NAMALWA (cell line): ENCODE measurements around the gene MS4A7.
"Not testable (repeated sequence)": the region's sequence is repeated elsewhere in the genome, so short reads cannot be mapped to it uniquely, and the experiment has no call there.

ENCODE experiments used
- DNase-seq: peaks from one replicate; pipeline ENCODE4 v3.0.0-alpha.2; 2015; ENCODE audit warnings: low spot score

Gene MS4A7

GRCh38 chr11:60378354-60378753, at the start of gene MS4A7:
TSS of gene MS4A7 (plus strand) at chr11:60378532. CDS start at chr11:60383142, 4,610 bp downstream.
- DNase-seq = peak; percentile 64

GRCh38 chr11:60332846-60333245, 45.5 kb upstream of the MS4A7 start:
- no peak for DNase-seq

GRCh38 chr11:60334005-60334620, 44.2 kb upstream of the MS4A7 start:
- DNase-seq = peak; percentile 83

DNA sequence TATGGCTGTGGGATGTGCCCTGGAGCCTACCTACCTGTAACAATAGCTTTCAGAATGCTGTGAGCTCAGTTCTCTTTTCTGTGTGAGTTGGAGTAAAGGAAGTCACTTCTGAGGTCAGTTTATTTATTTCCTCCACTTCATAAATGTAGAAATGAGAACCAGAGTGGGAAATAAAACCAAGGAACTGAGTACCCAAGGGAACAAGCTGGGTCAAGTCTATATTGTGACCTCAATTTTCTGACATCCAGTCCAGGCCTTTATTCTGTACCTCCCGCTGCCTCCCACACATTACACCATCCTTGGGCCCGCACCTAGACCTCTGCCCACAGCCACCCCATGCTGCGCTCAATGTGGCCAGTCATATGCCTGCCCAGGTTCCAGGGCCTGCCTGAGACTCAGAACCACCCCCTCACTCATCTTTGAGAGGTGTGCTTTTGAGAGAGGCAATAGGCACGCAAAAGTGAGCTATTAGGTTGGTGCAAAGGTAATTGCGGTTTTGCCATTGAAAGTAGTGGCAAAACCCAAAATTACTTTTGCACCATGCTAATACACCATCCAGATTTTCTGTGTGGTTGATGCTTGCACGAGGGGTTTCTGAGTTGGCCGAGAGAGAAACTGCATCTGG, 41.5 kb upstream of the MS4A7 start:
- no peak for DNase-seq

GRCh38 chr11:60338053-60338452, 40.3 kb upstream of the MS4A7 start:
- DNase-seq = no peak

- no peak for DNase-seq
Measured at GRCh38 chr11:60339356-60339755, 39.0 kb upstream of the MS4A7 start.

- peak; percentile 65 for DNase-seq
Measured at GRCh38 chr11:60343094-60343704, 35.1 kb upstream of the MS4A7 start.

DNA sequence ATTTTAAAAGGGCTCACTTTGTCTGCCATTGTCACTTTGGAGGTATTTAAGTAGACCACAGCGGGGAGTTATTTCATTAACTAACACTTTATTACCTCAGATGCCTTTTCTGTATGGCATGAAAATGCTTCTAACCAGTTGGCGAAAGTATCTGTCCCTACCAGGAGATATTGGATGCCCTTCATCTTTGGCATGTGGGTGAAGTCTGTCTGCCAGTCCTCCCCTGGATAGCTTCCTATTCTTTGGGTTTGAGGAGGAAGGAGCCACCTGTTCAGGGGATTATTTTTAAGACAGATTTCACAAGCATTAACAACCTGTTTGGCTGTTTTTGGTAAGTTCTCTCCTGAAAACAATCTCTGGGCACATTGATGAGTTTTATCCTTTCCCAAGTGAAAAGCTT, 34.2 kb upstream of the MS4A7 start:
- no peak for DNase-seq

- DNase-seq = peak; percentile 59
Measured at GRCh38 chr11:60345489-60345888, 32.8 kb upstream of the MS4A7 start.

- DNase-seq = no peak
Measured at GRCh38 chr11:60347084-60347797, 31.1 kb upstream of the MS4A7 start.

DNA sequence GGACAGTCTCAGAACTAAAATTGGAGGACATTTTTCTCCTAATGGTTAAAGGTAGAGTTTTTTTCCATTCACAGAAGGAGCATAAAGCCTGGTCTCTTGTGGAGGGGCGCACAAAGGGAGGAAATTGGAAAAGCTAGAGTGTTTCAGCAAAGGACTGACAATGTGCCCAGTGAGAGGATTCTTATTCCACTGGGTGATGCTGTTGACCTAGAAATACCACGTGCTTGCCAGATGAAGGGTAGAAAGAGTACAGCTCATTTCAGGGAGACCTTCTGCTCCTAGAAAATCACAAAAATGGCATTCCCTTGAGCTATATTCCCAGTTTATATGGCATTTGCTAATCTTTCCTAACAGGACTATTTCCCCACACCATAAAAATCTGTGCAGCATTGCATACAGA, 30.2 kb upstream of the MS4A7 start:
- peak; percentile 14 for DNase-seq

DNA sequence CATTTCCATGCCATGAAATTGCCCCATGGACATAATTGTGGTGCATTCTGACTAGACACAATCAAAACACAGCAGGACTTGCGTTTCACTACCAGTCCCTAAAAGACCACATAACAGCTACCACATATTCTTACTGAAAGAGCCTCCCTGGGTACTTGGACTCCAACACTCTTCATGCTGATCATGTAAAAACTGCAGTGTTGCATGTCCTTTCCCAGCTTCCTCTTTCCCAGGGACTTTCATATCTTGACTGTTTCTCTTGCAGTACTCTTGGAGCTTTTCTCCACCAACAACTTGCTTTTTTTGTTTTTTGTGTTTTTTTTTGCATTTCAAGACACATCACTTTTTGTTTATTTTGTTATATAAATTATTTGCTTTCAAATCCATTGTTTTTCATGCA, 28.3 kb upstream of the MS4A7 start:
- no peak for DNase-seq

DNA sequence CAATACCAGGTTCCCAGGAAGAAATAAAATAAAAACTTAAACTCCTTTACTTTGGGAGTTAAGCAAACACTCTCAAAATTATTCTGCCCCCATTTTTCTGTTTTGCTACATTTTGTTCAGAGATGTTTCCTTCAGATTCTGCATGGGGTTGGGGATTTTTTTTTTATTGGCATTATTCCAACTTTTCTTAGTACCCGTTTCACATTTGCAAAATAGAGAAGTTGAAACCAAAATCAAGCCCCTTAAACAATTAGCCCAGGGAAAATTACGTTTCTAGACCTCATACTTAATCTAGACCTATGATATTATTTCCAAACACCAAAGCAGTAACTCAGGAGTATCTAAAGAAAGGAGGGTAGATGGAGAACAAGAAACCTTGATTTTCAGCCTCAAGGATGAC, 20.6 kb upstream of the MS4A7 start:
- DNase-seq = peak; percentile 41

DNA sequence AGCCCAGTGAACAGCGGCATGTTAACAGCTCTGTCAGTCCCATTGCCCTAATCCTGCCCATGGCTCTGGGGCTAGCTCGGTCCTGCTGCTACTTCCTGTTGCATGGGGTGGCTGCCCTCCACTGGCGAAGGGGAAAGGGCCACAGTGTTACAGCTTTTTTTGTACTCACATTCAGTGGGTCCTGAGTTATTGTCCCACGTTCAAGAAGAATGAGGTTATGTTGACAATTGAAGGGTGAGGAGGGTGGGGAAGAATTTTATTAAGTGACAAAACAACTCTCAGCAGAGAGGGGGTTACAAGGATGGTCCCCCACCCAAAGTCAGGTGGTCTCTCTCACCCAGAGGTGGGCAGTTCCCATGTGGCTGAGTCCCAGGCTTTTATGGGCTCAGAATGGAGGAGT, 17.7 kb upstream of the MS4A7 start:
- DNase-seq = peak; percentile 15

DNA sequence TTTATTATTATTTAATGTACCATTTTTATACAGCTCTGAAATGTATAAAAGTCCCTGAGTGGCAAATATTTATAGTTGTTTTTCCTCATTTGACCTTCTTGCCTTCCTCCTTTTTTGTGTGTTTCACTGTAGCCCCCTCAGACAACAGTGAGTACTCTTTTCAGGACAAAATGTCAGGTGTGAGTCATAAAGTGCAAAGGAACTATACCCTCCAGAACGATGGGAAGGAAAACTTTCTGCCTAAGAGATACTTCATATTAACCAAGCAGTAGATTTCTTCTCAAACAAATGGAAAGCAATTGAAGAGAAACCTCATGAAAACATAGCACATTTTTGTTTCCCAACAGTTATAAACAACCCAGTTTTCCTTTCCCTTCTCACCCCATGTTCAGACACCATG, 16.1 kb upstream of the MS4A7 start:
- DNase-seq = no peak

- peak; percentile 91 for DNase-seq
Measured at GRCh38 chr11:60363542-60364470, 14.5 kb upstream of the MS4A7 start.

DNA sequence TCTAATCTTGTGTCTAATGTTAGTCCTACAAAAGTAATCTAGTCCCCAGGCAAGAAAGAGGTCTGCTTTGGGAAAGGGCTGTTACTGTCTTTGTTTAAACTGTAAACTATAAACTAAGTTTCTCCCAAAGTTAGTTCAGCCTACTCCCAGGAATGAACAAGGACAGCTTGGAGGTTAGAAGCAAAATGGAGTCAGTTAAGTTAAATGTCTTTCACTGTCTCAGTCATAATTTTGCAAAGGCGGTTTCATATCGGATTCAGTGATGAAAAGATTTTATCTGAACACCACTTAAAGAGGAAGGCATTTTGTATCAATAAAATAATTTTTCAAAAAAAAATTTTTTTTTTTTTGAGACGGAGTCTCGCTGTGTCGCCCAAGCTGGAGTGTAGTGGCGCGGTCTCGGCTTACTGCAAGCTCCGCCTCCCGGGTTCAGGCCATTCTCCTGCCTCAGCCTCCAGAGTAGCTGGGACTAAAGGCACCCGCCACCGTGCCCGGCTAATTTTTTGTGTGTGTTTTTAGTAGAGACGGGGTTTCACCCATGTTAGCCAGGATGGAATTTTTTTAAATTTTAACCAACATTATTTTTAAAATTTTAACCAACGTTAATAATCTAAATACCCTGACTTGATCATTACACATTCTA, 11.9 kb upstream of the MS4A7 start:
- not testable (repeated sequence) for DNase-seq

DNA sequence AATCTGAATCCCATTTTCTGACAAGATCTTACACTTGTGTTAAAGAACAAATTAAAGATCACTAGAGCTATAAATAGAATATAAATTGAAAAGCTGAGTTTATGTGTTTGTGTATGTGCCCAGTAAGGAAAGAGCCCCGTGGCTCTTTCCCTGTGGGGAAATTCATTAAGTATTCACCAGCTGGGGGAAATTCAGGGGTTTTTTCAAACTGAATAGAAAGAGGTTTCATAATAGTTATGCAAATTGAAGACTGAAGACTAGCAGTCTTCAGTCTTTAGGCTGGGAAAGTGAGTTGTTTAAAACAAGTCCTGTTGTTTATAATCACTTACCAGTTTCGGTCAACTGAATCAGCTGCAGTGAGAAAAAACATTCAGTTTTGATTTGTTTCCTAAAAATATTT, 11.3 kb upstream of the MS4A7 start:
- peak; percentile 23 for DNase-seq

GRCh38 chr11:60367896-60368295, 10.4 kb upstream of the MS4A7 start:
- DNase-seq = no peak

- DNase-seq = no peak
Measured at GRCh38 chr11:60370252-60370810, 8.0 kb upstream of the MS4A7 start.

DNA sequence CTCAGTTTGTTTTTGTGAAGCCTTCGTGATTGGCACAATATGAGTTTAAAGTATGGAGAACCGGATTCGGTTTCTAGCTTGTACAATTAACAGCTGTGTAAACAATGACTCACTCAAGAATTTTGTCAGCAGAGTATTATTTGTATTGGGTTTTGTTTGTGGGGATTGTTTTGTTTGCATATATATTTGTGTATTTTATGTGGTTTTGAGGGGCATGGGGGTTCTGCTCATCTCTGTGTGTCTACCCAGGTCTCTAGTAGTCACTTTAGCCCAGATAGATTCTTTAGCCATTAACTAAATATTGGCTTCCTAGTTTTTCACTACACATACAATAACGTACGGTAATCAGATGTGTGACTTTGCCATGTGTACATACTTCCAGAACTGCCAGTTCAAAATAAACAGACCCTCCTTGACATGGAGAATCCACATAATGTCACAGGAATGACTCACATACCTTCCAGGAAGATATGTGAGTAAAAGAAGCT, 7.5 kb upstream of the MS4A7 start:
- DNase-seq = no peak
